Coronary artery (tissue), 2 donors: ENCODE data around the gene OAS2.

Experiments
- DNase-seq: peaks from one replicate; pipeline ENCODE4 v3.0.0-alpha.2; 2017; ENCODE audit warnings: low spot score
- H3K27ac ChIP-seq, 2 donors: fragments of 200-600 bp; sonication (generic); one replicate each; pipeline ENCODE4 v1.5.1; 2016 to 2019
- H3K4me3 ChIP-seq: fragments of 200-600 bp; sonication (generic); 2 replicates; pipeline ENCODE4 v1.5.1; 2016; ENCODE audit warnings: mild to moderate bottlenecking, moderate library complexity
- CTCF ChIP-seq: fragments of 200-600 bp; sonication (generic); IDR thresholded peaks from one replicate; pipeline ENCODE4 v1.5.1; 2019; ENCODE audit warnings: antibody characterized with exemption

Gene OAS2

DNA sequence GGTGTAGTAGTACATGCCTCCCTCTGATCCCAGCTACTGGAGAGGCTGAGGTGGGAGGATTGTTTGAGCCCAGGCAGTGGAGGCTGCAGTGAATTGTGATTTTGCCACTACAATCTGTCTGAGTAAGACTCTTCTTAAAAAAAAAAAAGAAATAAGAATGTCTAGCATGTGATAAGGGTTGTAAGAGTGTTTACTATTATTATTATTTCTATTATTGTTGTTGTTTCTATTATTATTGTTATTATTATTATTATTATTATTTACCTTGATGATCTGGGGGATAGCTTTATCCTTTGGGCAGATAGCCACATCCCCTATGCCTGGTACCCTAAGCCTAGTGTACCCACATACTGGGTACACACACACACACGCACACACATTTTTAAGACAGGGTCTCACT, 35.7 kb upstream of the OAS2 start:
- DNase-seq = no peak
- H3K27ac ChIP-seq = no peak overlapping the region
- no peak for TF ChIP-seq CTCF
- no peak overlapping the region for H3K4me3 ChIP-seq

DNA sequence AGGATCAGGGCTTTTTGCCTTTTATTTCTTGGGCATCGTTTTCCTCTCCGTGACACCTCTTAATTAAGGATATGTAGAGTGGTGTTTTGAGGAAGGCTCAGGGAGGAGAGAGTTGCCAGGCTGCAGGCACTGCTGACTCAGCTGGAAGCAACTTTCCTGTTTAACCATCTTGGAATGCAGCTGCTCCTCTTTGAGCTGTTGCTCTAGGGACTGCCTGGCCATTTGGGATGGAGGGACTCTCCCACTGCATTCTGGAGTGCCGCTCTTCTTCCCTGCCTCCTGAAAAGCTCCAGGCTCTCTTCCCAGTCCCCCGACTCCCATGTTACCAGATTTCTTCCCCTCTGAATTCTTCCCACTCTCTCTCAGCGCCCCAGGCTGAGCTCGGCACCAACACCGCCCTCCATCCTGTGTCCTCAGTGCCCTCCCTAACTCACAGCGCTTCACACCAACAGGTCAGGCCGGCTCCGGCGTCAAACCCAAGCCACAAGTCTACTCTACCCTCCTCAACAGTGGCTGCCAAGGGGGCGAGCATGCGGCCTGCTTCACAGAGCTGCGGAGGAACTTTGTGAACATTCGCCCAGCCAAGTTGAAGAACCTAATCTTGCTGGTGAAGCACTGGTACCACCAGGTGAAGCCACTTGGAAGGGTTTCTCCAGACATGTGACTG, 34.2 kb upstream of the OAS2 start:
- H3K27ac ChIP-seq = no peak overlapping the region
- no peak for DNase-seq
- TF ChIP-seq CTCF = no peak
- no peak overlapping the region for H3K4me3 ChIP-seq

GRCh38 chr12:112945515-112945914, 32.8 kb upstream of the OAS2 start:
- DNase-seq = no peak
- no peak for TF ChIP-seq CTCF
- H3K27ac ChIP-seq = no peak overlapping the region
- H3K4me3 ChIP-seq = no peak overlapping the region

GRCh38 chr12:112946236-112947000, 31.9 kb upstream of the OAS2 start:
- DNase-seq = no peak
- H3K27ac ChIP-seq = no peak overlapping the region
- no peak for TF ChIP-seq CTCF
- H3K4me3 ChIP-seq = no peak overlapping the region

DNA sequence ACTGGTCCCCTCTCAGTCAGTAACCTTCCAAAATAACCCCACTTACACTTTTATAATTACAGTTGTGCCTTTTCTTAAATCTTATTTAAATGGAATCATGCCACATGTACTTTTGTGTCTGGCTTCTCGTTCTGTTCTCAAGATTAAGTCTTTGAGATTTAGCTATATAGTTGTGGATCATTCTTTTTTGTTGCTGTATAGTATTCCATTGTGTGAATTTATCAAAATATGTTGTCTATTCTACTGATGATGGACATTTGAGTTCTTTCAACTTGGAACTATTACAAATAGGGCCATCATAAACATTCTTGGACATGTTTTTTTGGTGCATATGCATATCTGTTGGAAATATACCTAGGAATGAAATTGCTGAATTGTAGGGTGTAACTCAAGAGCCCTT, 31.0 kb upstream of the OAS2 start:
- H3K27ac ChIP-seq = no peak overlapping the region
- no peak overlapping the region for H3K4me3 ChIP-seq
- no peak for DNase-seq
- no peak for TF ChIP-seq CTCF

DNA sequence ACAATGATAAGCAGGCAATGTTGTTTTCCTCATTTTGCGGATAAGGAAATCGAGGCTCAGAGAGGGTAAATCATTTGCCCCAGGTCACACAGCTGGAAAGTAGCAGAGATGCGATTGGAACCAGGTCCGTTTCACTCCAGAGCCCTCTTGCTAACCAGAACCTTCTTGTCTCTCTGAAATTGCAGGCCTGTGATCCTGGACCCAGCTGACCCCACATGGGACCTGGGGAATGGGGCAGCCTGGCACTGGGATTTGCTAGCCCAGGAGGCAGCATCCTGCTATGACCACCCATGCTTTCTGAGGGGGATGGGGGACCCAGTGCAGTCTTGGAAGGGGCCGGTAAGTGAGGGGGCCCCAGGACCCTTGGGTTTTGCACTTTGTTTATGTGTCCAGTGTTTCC, 30.6 kb upstream of the OAS2 start:
- DNase-seq = no peak
- Histone ChIP-seq H3K4me3 (no peak overlapping the region), H3K27ac (no peak overlapping the region)
- no peak for TF ChIP-seq CTCF

GRCh38 chr12:112948806-112949205, 29.5 kb upstream of the OAS2 start:
- Histone ChIP-seq H3K4me3 (no peak overlapping the region), H3K27ac (no peak overlapping the region)
- DNase-seq = no peak
- no peak for TF ChIP-seq CTCF
